G401 (cell line): Measurements from ENCODE around the gene SMCR8. TPM values are rescaled to one million over a fixed set of nuclear protein-coding genes. Genes with fewer than 3 reads are reported as not detected.
"Not testable (repeated sequence)": the region's sequence is repeated elsewhere in the genome, so short reads cannot be mapped to it uniquely, and the experiment has no call there.

Experiments used
- DNase-seq: peaks from one replicate; pipeline ENCODE4 v3.0.0-alpha.2; 2015; ENCODE audit warnings: low spot score
- in situ Hi-C: cut with HindIII; loops from 2 replicates; pipeline ENCODE4 v1.10.0; 2016; ENCODE audit warnings: low sequenced_read_pairs, mixed read lengths
- total RNA-seq: library from RNA; depleted of rRNA; stranded (reverse); fragments of >200 nt; shearing (Covaris generic); gene quantifications from 2 replicates; pipeline ENCODE4 v1.2.3, GENCODE V29; 2014; rRNA removed

SMCR8 gene
- total RNA-seq, 1 experiment from 2014 or later: 17.4 TPM

DNA sequence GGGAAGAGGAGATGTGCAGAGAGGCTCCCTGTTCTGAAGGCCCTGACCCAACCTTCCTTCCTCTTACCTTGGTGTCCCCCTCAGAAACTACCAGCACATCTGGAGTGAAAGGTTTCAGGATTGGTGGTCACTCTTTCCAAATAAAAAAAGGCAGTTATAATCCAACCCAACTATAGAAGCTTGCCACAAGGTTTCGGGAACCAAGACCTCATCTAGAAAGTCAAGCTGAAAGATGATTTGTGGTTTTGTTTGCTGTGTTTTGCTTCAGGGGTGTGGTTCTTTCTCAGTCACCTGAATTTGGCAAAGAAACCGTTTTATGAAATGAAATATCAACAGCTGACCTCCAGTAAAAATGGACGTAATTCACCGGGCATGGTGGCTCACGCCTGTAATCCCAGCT is 28.9 kb downstream of the SMCR8 start:
- in situ Hi-C loops: no loop called here
- no peak for DNase-seq

- in situ Hi-C loops: no loop called here
- no peak for DNase-seq
Measured at GRCh38 chr17:18353541-18353940, 38.4 kb downstream of the SMCR8 start.

DNA sequence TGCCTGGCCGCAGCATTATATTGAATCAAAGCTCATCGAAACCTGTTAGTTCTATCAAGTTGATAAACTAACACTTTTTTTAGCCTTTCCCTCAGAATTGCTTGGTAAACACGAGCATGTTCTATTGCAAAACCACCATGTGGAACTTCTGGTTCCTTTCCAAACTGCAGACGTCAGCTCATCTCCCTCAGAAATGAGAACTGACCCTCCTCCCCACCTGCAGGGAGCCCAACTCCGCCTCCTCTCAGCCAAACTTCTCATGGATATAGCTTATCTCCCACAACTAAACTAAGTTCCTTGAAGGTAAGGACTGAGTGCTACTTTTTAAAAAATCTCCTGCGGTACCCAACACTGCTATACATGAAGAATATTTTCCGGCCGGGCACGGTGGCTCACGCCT is 41.5 kb downstream of the SMCR8 start:
- DNase-seq: peak; percentile 27
- in situ Hi-C loops: no loop called here

GRCh38 chr17:18360518-18360917 is 45.4 kb downstream of the SMCR8 start:
- DNase-seq: no peak
- in situ Hi-C loops: no loop called here

DNA sequence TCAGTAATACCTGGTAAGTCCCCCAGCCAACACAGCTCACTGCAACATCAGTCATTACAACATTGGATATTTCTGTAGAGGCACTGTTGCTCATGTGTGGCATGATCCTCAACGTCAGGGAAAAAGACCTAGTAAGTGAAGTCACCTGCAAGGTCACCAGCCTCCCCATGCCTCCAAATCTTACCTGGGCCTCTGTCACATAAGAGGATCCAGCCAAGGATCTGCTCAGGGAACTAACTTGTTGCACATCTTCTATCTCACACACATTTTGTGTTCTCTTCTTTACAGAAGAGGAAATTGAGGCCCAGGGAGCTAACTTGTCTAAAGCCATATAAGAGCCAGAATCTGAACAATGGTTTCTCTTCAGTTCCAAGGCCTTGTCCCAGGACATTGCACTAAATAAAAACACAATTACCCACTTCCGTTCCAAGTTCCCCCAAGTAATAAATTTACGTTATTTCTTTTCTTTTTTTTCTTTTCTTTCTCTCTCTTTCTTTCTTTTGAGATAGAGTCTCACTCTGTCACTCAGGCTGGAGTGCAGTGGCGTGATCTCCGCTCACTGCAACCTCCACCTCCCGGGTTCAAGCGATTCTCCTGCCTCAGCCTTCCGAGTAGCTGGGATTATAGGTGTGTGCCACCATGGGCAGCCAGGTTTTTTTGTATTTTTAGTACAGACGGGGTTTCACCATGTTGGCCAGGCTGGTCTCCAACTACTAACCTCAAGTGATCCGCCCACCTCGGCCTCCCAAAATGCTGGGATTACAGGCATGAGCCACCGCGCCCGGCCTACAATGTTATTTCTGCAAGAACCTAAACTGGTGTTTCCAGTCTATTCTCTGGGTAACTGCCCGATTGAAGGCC is 47.0 kb downstream of the SMCR8 start:
- peak; percentile 17 for DNase-seq
- in situ Hi-C loops: no loop called here

GRCh38 chr17:18362698-18363100 is 47.6 kb downstream of the SMCR8 start:
- DNase-seq: peak; percentile 66

DNA sequence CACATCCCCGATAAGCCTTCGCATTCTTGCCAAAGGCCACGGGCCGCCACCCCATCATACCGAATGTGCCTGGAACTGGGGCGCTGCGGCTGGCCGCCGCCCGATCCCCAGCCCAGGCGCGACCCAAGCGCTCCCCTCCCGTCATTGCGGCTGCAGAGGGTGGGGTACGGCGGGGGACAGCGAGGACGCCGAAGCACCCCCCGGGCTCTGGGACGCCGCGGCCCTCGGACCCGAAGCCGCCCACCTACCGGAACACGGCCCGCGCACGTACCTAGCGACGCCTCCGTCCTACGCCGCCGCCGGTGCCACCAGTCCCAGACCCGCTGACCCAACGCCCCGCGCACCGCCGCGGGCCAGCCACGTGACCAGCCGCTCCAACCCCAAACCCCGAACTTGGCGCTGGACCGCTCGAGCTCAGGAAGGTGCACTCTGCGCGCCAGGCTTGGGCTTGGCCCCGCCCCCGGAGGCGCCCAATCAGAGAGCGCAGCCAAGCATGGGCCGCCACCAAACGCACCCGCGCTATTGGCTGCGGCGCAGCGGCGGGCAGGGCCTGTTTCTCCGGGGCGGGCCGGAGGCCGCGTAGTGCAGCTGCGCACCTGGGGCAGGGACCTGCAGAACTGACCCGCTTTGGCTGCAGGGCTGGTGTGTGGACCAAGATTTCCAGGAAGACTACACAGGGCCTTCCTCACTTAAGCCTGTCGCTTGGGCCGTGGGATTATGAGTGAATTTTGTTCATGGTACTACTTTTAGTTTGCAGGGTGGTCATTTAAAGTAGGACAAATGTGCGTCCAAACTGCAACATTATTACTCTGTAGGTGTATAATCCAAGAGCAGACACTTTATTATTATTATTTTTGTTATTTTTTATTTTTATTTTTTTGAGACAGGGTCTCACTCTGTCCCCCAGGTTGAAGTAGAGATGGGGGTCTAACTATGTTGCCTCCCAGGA is 48.3 kb downstream of the SMCR8 start, which contains the start of gene SHMT1:
SHMT1 (minus strand) TSS at position 450 of the 949 bp plus-strand sequence. CDS start 7,569 bp downstream, outside the sequence.
- peak; percentile 97 for DNase-seq
- in situ Hi-C loops: no loop called here

More at GRCh38 chr17:18362698-18363100, 47.6 kb downstream of the SMCR8 start:
- in situ Hi-C loops: no loop called here

DNA sequence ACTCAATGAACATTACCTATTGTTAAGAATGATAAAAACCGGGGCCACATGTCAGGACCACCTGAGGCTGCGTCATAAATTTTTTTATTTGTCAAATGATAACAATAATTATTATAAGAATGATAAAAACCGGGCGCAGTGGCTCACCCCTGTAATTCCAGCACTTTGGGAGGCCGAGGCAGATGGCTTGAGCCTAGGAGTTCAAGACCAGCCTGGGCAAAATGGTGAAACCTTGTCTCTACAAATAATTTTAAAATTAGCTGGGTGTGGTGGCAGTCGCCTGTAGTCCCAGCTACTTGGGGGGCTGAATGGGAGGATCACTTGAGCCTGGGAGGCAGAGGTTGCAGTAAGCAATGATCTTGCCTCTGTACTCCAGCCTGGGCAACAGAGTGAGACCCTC is 49.1 kb downstream of the SMCR8 start:
- in situ Hi-C loops: no loop called here
- DNase-seq: no peak

DNA sequence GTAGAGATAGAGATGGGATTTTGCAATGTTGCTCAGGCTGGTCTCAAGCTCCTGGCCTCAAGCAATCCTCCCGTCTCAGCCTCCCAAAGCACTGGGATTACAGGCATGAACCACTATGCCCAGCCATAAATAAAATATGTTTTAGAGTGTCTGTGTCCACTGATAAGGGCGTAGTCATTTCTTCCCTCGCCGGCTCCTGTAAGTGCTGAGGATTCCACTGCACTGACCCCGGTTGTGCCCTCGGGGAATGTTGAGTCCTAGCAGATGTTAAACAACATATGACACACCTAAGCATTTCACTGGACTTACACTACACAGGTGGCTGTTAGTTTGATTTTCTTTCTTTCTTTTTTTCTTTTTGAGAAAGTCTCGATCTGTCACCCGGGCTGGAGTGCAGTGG is 53.9 kb downstream of the SMCR8 start:
- in situ Hi-C loops: no loop called here
- DNase-seq: no peak

- in situ Hi-C loops: no loop called here
- no peak for DNase-seq
Measured at GRCh38 chr17:18370761-18371160, 55.7 kb downstream of the SMCR8 start.

- in situ Hi-C loops: no loop called here
- DNase-seq: no peak
Measured at GRCh38 chr17:18371455-18371854, 56.4 kb downstream of the SMCR8 start.

- DNase-seq, in situ Hi-C loops: not testable (repeated sequence)
Measured at GRCh38 chr17:18373181-18373580, 58.1 kb downstream of the SMCR8 start.

GRCh38 chr17:18374216-18374615 is 59.1 kb downstream of the SMCR8 start:
- in situ Hi-C loops: no loop called here
- no peak for DNase-seq

Other genes starting within 250 kb of the SMCR8 start
- 33.2 and 41.0 TPM in 2 replicates for gene DRG2, start 227.3 kb upstream of the SMCR8 start, total RNA-seq
- not detected in 2 replicates for gene MYO15A, start 206.5 kb upstream of the SMCR8 start, total RNA-seq
- 85.0 and 116 TPM in 2 replicates for gene ALKBH5, start 131.5 kb upstream of the SMCR8 start, total RNA-seq
- 67.1 and 74.6 TPM in 2 replicates for gene LLGL1, start 89.7 kb upstream of the SMCR8 start, total RNA-seq
- gene FLII, start 56.6 kb upstream of the SMCR8 start, total RNA-seq: 321 and 446 TPM in 2 replicates
- 20.5 and 22.0 TPM in 2 replicates for gene MIEF2, start 54.6 kb upstream of the SMCR8 start, total RNA-seq
- 29.7 and 31.3 TPM in 2 replicates for gene TOP3A, start 299 bp upstream of the SMCR8 start, total RNA-seq
- gene SHMT1, start 48.3 kb downstream of the SMCR8 start, total RNA-seq: 71.6 and 81.5 TPM in 2 replicates
- gene EVPLL, start 62.5 kb downstream of the SMCR8 start, total RNA-seq: not detected in 2 replicates
- not detected in 2 replicates for gene LGALS9C, start 161.5 kb downstream of the SMCR8 start, total RNA-seq